Colonic mucosa (tissue), 4 donors: ENCODE results near the gene DDR1. TPM values are rescaled to one million over a fixed set of nuclear protein-coding genes. Genes with fewer than 3 reads are reported as not detected.
"Not testable (repeated sequence)": the region's sequence is repeated elsewhere in the genome, so short reads cannot be mapped to it uniquely, and the experiment has no call there.

Source experiments
- DNase-seq: peaks from one replicate; pipeline ENCODE4 v3.0.0-alpha.2; 2020
- H3K27ac ChIP-seq: fragments of 200-600 bp; one replicate; pipeline ENCODE4 v1.8.0; 2021
- H3K27me3 ChIP-seq: fragments of 200-600 bp; one replicate; pipeline ENCODE4 v1.8.0; 2021
- H3K36me3 ChIP-seq: fragments of 200-600 bp; one replicate; pipeline ENCODE4 v1.8.0; 2021
- H3K4me1 ChIP-seq: fragments of 200-600 bp; one replicate; pipeline ENCODE4 v1.8.0; 2021; ENCODE audit warnings: mild to moderate bottlenecking
- H3K4me3 ChIP-seq: fragments of 200-600 bp; one replicate; pipeline ENCODE4 v1.8.0; 2021
- H3K9ac ChIP-seq, 2 donors: one replicate each; pipeline ENCODE4 v1.7.0; 2013; ENCODE audit warnings: control low read depth in 2 of 2, low read depth in 2 of 2, low read length in 2 of 2
- H3K9me3 ChIP-seq: fragments of 200-600 bp; one replicate; pipeline ENCODE4 v1.8.0; 2021
- CTCF ChIP-seq: fragments of 200-600 bp; IDR thresholded peaks from one replicate; pipeline ENCODE4 v1.8.0; 2022; ENCODE audit warnings: antibody characterized with exemption, mild to moderate bottlenecking
- intact Hi-C: fragments of 100-400 bp; cut with DNase I; formaldehyde crosslinking; loops from one replicate; pipeline ENCODE4 v1.14.1; 2022
- total RNA-seq, 2 donors: library from RNA; stranded (reverse); fragmentation: NEBNext Ultra II Directional in 1 of 2; extraction: Animal tissue kit (Norgen Biotek cat#: 25700) in 1 of 2; gene quantifications; one replicate each; pipeline ENCODE4 v1.2.1, GENCODE V29; 2021
- donor health status: healthy.
- donor health status: DM: no; HTN: no; CAD: no.
- donor health status: DM: no; HTN: no; CAD: no.

Gene DDR1
- total RNA-seq, 2 donors from 2014 or later = 261 to 267 TPM

GRCh38 chr6:30847421-30847970 lies 36.8 kb upstream of the DDR1 start:
- Histone ChIP-seq H3K4me1 (no peaks in the 10 kb centered on the region), H3K27ac (no peak overlapping the region), H3K9me3 (no peaks in the 10 kb centered on the region), H3K4me3 (no peak overlapping the region), H3K36me3 (no peaks in the 10 kb centered on the region), H3K9ac (no peak overlapping the region), H3K27me3 (no peaks in the 10 kb centered on the region)
- intact Hi-C loops = no loop called here
- no peak for TF ChIP-seq CTCF
- no peak for DNase-seq

- H3K27me3 ChIP-seq = no peaks in the 10 kb centered on the region
- H3K4me1 ChIP-seq = no peaks in the 10 kb centered on the region
- no peak overlapping the region for H3K4me3 ChIP-seq
- TF ChIP-seq CTCF = no peak
- no peak overlapping the region for H3K9ac ChIP-seq
- H3K36me3 ChIP-seq = no peaks in the 10 kb centered on the region
- intact Hi-C loops = no loop called here
- no peak overlapping the region for H3K27ac ChIP-seq
- no peaks in the 10 kb centered on the region for H3K9me3 ChIP-seq
- no peak for DNase-seq
Measured at GRCh38 chr6:30847971-30848436, 36.3 kb upstream of the DDR1 start.

GRCh38 chr6:30849903-30850651 lies 34.2 kb upstream of the DDR1 start:
- DNase-seq = no peak
- Histone ChIP-seq H3K36me3 (no peaks in the 10 kb centered on the region), H3K27ac (no peak overlapping the region)

GRCh38 chr6:30852459-30852858 lies 31.9 kb upstream of the DDR1 start:
- DNase-seq, H3K36me3 ChIP-seq, H3K9ac ChIP-seq, H3K27me3 ChIP-seq, H3K4me3 ChIP-seq, H3K4me1 ChIP-seq, H3K27ac ChIP-seq, H3K9me3 ChIP-seq, intact Hi-C loops: not testable (repeated sequence)

More at GRCh38 chr6:30849903-30850651, 34.2 kb upstream of the DDR1 start:
- H3K4me3 ChIP-seq = no peak overlapping the region
- TF ChIP-seq CTCF = no peak
- H3K4me1 ChIP-seq = no peaks in the 10 kb centered on the region
- H3K9me3 ChIP-seq = no peaks in the 10 kb centered on the region
- intact Hi-C loops = no loop called here
- no peak overlapping the region for H3K9ac ChIP-seq
- H3K27me3 ChIP-seq = no peaks in the 10 kb centered on the region

GRCh38 chr6:30854285-30855040 lies 29.9 kb upstream of the DDR1 start:
- TF ChIP-seq CTCF = no peak
- H3K9ac ChIP-seq = no peak overlapping the region
- no peaks in the 10 kb centered on the region for H3K36me3 ChIP-seq
- no peak for DNase-seq
- H3K4me3 ChIP-seq = no peak overlapping the region
- intact Hi-C loops = no loop called here
- H3K27me3 ChIP-seq = no peaks in the 10 kb centered on the region
- H3K27ac ChIP-seq = no peak overlapping the region
- no peaks in the 10 kb centered on the region for H3K9me3 ChIP-seq
- no peaks in the 10 kb centered on the region for H3K4me1 ChIP-seq
